SU-DHL-6 (cell line): ENCODE results near the gene RECQL5.
A peak's percentile ranks its signal among the peaks of the same experiment; 100 is the strongest.

ENCODE experiments used
- CTCF ChIP-seq: fragments of 200-600 bp; sonication (generic); IDR thresholded peaks from one replicate; pipeline ENCODE4 v1.5.1; 2017; ENCODE audit warnings: antibody characterized with exemption, mild to moderate bottlenecking, low read length, moderate library complexity; ENCODE audit not compliant: insufficient read depth, poor library complexity, severe bottlenecking
- EZH2phosphoT487 ChIP-seq: fragments of 200-600 bp; sonication (generic), shearing (Covaris generic); conservative IDR thresholded peaks from 2 replicates; pipeline ENCODE4 v1.6.1; 2018; ENCODE audit warnings: mild to moderate bottlenecking, antibody characterized with exemption, low read length, moderate library complexity, mixed read lengths

GRCh38 chr17:75632863-75633485, 34.0 kb downstream of the RECQL5 start, which contains the start of gene SMIM5:
- peak; percentile 86 for TF ChIP-seq CTCF
- TF ChIP-seq EZH2phosphoT487, result no peak
